Activated CD8-positive, alpha-beta T cell treated with anti-CD3 and anti-CD28 coated beads, Interleukin-2, amount 10 ng/mL, durations not matched to agents 7 days and 5 days (primary cell): ENCODE measurements around the gene GPR27. TPM values are rescaled to one million over a fixed set of nuclear protein-coding genes. Genes with fewer than 3 reads are reported as not detected.

Source experiments
- ATAC-seq: fragments of 150-1000 bp; cut with Tn5 transposase; one replicate; pipeline ENCODE4 v1.10.0; 2021; ENCODE audit warnings: moderate library complexity
- CTCF ChIA-PET: fragments of 350-600 bp; sonication (Branson Sonifier 250); formaldehyde crosslinking; loops from one replicate; lab custom pipeline; 2021; ENCODE audit warnings: antibody characterized with exemption; lab: Charles Lee
- POLR2A ChIA-PET: fragments of 350-600 bp; sonication (Branson Sonifier 250); formaldehyde crosslinking; loops from one replicate; lab custom pipeline; 2021; ENCODE audit warnings: antibody characterized with exemption; lab: Charles Lee
- DNase-seq: peaks from one replicate; pipeline ENCODE4 v3.0.0-alpha.2; 2020
- H3K27ac Mint-ChIP-seq: one replicate; pipeline ENCODE4 v1.8.0; 2021; ENCODE audit warnings: mild to moderate bottlenecking, mixed read lengths
- H3K27me3 Mint-ChIP-seq: one replicate; pipeline ENCODE4 v1.8.0; 2021; ENCODE audit warnings: low read depth, mixed read lengths
- H3K36me3 Mint-ChIP-seq: one replicate; pipeline ENCODE4 v1.8.0; 2021; ENCODE audit warnings: low read depth, mixed read lengths
- H3K4me1 Mint-ChIP-seq: one replicate; pipeline ENCODE4 v1.8.0; 2021; ENCODE audit warnings: low read depth, mixed read lengths
- H3K4me3 Mint-ChIP-seq: one replicate; pipeline ENCODE4 v1.8.0; 2021; ENCODE audit warnings: mild to moderate bottlenecking, mixed read lengths
- H3K9me3 Mint-ChIP-seq: one replicate; pipeline ENCODE4 v1.8.0; 2022; ENCODE audit warnings: mixed read lengths; ENCODE audit not compliant: insufficient read depth
- total RNA-seq, 2 experiments: library from RNA; stranded (reverse); gene quantifications; one replicate each; pipeline ENCODE4 v1.2.3, GENCODE V29; 2021

Gene GPR27, protein sequence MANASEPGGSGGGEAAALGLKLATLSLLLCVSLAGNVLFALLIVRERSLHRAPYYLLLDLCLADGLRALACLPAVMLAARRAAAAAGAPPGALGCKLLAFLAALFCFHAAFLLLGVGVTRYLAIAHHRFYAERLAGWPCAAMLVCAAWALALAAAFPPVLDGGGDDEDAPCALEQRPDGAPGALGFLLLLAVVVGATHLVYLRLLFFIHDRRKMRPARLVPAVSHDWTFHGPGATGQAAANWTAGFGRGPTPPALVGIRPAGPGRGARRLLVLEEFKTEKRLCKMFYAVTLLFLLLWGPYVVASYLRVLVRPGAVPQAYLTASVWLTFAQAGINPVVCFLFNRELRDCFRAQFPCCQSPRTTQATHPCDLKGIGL
- total RNA-seq, result under 1 TPM; 0.37 to 0.40 TPM

DNA sequence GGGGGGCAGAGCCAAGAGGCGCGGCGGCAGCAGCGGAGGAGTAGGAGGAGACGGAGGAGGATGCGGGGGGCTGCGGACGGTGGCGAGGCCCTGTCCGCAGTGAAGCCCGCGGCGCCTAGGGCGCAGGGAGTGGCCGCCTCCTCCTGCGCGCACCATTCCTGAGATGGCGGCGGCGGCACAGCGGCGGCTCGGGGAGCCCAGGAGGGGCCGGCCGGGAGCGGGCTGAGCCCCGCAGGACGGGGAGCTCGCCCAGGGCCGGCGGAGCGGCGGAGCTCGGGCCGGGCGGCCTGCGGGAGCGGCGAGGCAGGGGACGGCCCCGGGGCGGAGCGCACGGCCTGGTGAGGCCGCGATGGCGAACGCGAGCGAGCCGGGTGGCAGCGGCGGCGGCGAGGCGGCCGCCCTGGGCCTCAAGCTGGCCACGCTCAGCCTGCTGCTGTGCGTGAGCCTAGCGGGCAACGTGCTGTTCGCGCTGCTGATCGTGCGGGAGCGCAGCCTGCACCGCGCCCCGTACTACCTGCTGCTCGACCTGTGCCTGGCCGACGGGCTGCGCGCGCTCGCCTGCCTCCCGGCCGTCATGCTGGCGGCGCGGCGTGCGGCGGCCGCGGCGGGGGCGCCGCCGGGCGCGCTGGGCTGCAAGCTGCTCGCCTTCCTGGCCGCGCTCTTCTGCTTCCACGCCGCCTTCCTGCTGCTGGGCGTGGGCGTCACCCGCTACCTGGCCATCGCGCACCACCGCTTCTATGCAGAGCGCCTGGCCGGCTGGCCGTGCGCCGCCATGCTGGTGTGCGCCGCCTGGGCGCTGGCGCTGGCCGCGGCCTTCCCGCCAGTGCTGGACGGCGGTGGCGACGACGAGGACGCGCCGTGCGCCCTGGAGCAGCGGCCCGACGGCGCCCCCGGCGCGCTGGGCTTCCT is at the start of gene GPR27:
Gene GPR27, plus strand, starts transcription at position 155 of the 909 bp plus-strand sequence. Its CDS starts 195 bp downstream, at position 350.
- DNase-seq (no peak), ATAC-seq (peak; percentile 62)
- Mint-ChIP-seq H3K4me3 (peak within 1 kb of the TSS; percentile 45), H3K27ac (no peak within 1 kb of the TSS), H3K4me1 (no peaks in the 10 kb centered on the region), H3K9me3 (no peaks in the 10 kb centered on the region), H3K36me3 (no peaks in the 10 kb centered on the region), H3K27me3 (peaks cover 52% of the 10 kb centered on the region)
- ChIA-PET POLR2A (no interaction called here), CTCF (no interaction called here)

DNA sequence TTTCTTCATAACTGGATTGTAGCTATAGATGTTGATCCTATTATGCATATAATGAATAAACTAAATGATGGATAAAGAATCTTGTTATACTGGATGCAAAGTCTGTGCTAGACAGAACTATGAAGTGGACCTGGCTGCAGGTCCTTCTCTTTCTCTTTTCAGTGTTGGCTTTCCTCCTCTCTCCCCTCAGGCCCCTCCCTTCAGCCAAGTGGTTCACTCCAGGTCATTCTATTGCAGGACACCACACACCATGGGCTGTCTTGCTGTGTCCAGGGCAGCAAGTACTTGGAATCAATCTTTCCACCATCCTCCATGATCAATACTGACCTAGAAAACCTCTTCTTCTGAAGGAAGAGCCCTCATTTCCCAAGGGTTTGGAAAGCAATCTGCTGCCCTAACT is 48.7 kb upstream of the GPR27 start:
- DNase-seq, result no peak
- Mint-ChIP-seq H3K9me3 (no peaks in the 10 kb centered on the region), H3K4me1 (peaks cover 82% of the 10 kb centered on the region), H3K27ac (no peak overlapping the region), H3K4me3 (no peak overlapping the region), H3K27me3 (no peaks in the 10 kb centered on the region), H3K36me3 (peaks cover 65% of the 10 kb centered on the region)
- ATAC-seq, result no peak
- POLR2A ChIA-PET, result no interaction called here
- CTCF ChIA-PET, result interaction anchor here (0.9 kb wide), 1 partner anchor 170 kb away, joined by 3 read pairs; no protein-coding TSS in a partner anchor

DNA sequence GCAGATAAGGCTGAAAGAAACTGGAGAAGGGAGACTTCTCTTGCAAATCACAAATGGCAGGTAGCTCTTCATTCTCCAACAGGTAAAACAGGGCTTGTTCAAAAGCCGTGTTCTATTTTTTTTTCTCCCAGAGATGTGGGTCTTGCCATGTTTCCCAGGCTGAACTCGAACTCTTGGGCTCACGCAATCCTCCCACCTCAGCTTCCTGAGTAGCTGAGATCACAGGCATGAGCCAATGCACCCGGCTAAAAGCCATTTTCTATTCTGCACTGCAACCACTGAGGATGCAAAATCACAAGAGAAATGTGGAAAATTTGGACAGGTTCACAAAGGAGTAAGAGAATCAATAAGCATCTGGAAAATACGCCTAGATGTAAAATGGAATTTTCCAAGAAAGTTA is 48.0 kb upstream of the GPR27 start:
- POLR2A ChIA-PET, result no interaction called here
- no peak for ATAC-seq
- peaks cover 88% of the 10 kb centered on the region for H3K4me1 Mint-ChIP-seq
- DNase-seq, result no peak
- CTCF ChIA-PET, result no interaction called here
- H3K27me3 Mint-ChIP-seq, result no peaks in the 10 kb centered on the region
- peak overlapping the region; percentile 16 for H3K27ac Mint-ChIP-seq
- H3K4me3 Mint-ChIP-seq, result no peak overlapping the region
- H3K9me3 Mint-ChIP-seq, result no peaks in the 10 kb centered on the region
- peaks cover 67% of the 10 kb centered on the region for H3K36me3 Mint-ChIP-seq

DNA sequence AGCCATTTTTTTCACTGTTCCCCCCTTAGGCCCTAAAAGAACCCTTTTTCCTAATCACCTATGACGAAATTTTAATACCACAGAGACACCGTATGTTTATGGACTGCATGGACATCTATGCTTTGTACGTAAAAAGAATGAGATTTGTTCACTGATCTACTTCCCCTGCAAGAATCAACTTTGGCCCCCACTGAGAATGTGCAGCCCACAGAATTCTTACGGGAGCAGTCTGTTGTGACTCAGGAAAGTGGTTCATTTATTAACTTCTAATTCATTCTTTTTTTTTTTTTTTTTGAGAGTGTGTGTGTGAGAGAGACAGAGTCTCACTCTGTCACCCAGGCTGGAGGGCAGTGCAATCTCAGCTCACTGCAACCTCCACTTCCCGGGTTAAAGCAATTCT is 46.1 kb upstream of the GPR27 start:
- ChIA-PET CTCF (interaction anchor here (1.6 kb wide), 1 partner anchor 23 kb away, joined by 6 read pairs; no protein-coding TSS in a partner anchor), POLR2A (no interaction called here)
- ATAC-seq (no peak), DNase-seq (no peak)
- no peak overlapping the region for H3K4me3 Mint-ChIP-seq
- peaks cover 53% of the 10 kb centered on the region for H3K36me3 Mint-ChIP-seq
- peaks cover 86% of the 10 kb centered on the region for H3K4me1 Mint-ChIP-seq
- no peaks in the 10 kb centered on the region for H3K9me3 Mint-ChIP-seq
- H3K27ac Mint-ChIP-seq, result no peak overlapping the region
- H3K27me3 Mint-ChIP-seq, result no peaks in the 10 kb centered on the region

DNA sequence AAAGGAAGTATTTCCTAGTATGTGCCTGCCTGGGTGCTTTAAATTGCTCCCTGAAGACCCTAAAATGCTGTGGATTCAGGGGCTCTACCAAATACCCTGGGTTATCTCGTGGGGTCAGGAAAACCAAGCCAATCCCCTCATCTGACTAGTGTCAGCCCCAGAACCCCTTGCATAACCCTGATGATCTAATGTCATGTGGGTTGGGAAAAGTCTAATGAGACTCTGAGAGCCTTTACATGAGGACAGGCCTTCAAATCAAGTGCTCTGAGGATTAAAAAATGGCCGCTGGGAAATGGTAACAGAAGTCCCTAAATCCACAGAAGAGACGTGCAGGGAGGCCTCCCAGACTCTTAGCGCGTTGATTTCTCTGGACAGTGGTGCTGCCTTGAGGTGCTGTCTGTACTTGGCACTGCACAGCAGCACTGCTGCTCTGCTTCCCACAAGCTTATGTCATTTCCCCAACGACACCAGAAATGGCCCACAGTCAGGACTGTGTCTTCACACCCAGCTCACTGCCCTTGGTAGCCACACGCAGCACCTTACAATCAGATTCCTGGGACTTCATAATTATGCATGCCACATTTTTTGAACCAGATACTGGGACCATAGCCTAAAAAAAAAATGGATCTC is 45.1 kb upstream of the GPR27 start:
- Mint-ChIP-seq H3K36me3 (peaks cover 49% of the 10 kb centered on the region), H3K27ac (peak overlapping the region; percentile 54), H3K9me3 (no peaks in the 10 kb centered on the region), H3K4me1 (peaks cover 82% of the 10 kb centered on the region), H3K27me3 (no peaks in the 10 kb centered on the region), H3K4me3 (no peak overlapping the region)
- POLR2A ChIA-PET, result interaction anchor here (0.7 kb wide), 1 partner anchor 19 kb away, joined by 6 read pairs; no protein-coding TSS in a partner anchor
- CTCF ChIA-PET, result interaction anchor here (1.2 to 3.9 kb wide), 3 partner anchors 14 to 150 kb away, joined by 7 to 28 read pairs (median 17); no protein-coding TSS in a partner anchor
- peak; percentile 34 for ATAC-seq
- no peak for DNase-seq

DNA sequence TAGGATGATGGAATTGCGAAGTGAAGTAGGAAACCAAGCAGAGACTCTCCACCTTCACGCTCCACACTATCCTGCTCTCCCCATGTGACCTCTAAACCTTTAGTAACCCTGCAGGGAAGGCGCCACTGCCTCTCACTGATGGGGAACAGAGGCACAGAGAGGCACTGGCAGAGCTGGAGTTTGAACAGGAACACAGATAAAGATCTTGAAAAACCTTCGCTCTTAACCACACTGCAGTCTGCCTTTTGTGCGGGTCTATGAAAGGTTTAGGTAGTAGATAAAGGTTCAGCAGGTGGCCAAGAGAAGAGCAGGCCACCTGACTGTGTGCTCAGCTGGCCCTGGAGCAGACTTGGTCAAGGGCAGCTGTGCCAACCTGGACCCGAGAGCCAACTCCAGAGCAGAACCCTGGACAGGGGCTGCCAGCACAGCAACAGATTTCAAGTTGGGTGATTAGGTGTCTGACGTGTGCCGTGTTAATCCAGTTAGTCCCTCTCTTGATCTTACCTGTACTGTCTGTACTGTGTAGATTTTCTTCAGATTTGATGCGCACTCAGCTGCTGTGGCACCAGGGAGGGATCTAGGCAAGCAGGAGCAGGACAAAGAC is 43.6 kb upstream of the GPR27 start:
- Mint-ChIP-seq H3K27ac (peak overlapping the region; percentile 53), H3K4me3 (no peak overlapping the region), H3K36me3 (peaks cover 38% of the 10 kb centered on the region), H3K9me3 (no peaks in the 10 kb centered on the region), H3K27me3 (no peaks in the 10 kb centered on the region), H3K4me1 (peaks cover 75% of the 10 kb centered on the region)
- ChIA-PET POLR2A (no interaction called here), CTCF (interaction anchor here (1.1 to 5.2 kb wide), 7 partner anchors 10 to 1112 kb away, joined by 3 to 70 read pairs (median 17); no protein-coding TSS in a partner anchor)
- ATAC-seq (peak; percentile 62), DNase-seq (no peak)

DNA sequence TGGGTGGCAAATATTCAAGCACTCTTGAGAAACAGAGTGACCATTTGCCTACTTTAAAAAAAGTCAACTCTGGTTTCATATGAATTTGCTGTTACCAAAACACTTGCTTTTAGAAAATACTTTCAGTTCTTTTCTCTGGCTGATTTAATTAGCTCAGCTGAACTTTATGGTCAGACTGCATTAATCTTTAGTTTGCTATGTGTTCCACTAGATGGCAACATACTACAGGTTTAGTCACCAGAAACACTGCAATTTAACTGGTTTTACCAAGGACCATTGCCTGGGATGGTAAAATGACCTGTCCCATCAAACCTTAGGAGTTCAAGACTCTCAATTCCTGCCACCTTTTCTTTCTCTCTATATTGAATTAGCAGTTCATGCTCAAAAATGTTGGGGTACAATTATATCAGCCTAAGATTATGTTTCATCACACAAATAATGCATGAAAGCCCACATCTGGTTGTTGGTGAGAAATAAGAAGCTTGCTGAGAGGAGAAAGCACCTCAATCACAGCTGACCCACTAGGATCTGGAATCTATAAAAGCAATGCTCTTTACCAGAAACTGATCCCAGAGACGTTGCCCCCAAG is 42.7 kb upstream of the GPR27 start:
- Mint-ChIP-seq H3K9me3 (no peaks in the 10 kb centered on the region), H3K4me1 (peaks cover 69% of the 10 kb centered on the region), H3K27ac (no peak overlapping the region), H3K36me3 (peaks cover 31% of the 10 kb centered on the region), H3K4me3 (no peak overlapping the region), H3K27me3 (no peaks in the 10 kb centered on the region)
- ChIA-PET CTCF (interaction anchor here (0.6 to 5.2 kb wide), 27 partner anchors 9 to 1140 kb away, joined by 3 to 70 read pairs (median 4); partner anchors contain the start of gene EIF4E3), POLR2A (no interaction called here)
- DNase-seq (no peak), ATAC-seq (peak; percentile 67)

DNA sequence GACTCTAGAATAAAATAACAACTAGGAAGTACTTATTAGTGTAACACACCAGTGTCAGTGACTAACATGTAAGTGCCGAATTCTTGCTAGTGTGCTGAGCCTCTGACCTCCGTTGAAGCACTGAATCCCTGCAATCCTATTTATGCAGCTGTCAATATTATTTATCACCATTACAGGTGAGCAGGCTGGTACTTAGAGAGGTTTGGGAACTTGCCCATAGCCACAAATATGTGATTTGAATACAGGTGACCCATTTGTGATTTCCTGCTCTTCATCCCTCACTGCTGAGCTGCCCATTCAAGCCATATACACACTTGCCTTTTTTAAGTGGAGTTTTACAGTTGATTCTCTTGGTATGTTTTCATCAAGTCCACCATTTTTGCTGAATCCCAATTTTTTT is 40.6 kb upstream of the GPR27 start:
- ChIA-PET POLR2A (interaction anchor here (0.7 kb wide), 1 partner anchor 147 kb away, joined by 4 read pairs; no protein-coding TSS in a partner anchor), CTCF (interaction anchor here (1.3 to 5.2 kb wide), 4 partner anchors 9 to 146 kb away, joined by 3 to 70 read pairs (median 26); no protein-coding TSS in a partner anchor)
- DNase-seq, result no peak
- Mint-ChIP-seq H3K27ac (no peak overlapping the region), H3K4me3 (no peak overlapping the region), H3K27me3 (no peaks in the 10 kb centered on the region), H3K4me1 (peaks cover 70% of the 10 kb centered on the region), H3K36me3 (peaks cover 28% of the 10 kb centered on the region), H3K9me3 (no peaks in the 10 kb centered on the region)
- ATAC-seq, result no peak

DNA sequence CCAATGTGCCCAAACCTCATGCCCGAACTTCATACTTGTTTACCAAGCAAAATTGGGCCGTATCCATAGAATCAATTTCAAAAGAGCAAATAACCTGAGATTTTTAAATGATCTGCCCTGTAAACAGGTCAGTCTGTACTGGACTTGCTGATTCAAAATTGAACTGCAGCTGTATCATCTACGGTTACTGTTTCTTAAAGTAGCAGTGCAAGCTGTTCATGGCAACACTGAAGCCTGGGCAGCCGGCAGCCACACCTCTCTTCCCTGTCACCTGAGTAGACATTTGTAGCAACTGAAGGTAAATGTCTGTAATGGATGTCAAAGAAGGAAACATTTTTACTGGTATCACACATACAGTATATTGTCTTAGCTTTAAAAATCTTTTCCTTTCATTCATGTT is 39.1 kb upstream of the GPR27 start:
- ChIA-PET CTCF (interaction anchor here (1.2 to 5.2 kb wide), 4 partner anchors 14 to 144 kb away, joined by 3 to 70 read pairs (median 4); no protein-coding TSS in a partner anchor), POLR2A (no interaction called here)
- Mint-ChIP-seq H3K9me3 (no peaks in the 10 kb centered on the region), H3K27me3 (no peaks in the 10 kb centered on the region), H3K4me1 (peaks cover 70% of the 10 kb centered on the region), H3K27ac (no peak overlapping the region), H3K4me3 (no peak overlapping the region), H3K36me3 (peaks cover 29% of the 10 kb centered on the region)
- DNase-seq (no peak), ATAC-seq (no peak)

DNA sequence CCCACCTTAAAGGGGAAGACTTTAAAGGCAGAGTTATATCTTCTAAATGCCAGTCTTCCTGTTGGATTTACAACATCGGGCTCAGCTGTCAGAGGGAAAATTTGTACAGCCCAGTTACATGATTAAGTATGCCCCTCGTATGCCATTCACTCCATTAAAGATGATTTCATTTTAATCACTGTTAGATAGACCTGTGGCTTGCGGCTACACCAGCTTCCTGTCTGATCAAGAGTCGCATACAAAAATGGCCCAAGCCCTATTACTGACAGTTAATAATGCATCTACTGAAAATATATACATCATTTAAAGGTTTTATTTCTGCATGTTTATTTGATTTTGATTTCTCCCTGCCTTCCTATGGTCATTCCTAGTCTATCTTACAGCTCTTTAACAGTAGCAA is 35.6 kb upstream of the GPR27 start:
- H3K4me1 Mint-ChIP-seq, result peaks cover 71% of the 10 kb centered on the region
- no peak overlapping the region for H3K4me3 Mint-ChIP-seq
- DNase-seq, result peak; percentile 68
- H3K27ac Mint-ChIP-seq, result peak overlapping the region; percentile 76
- H3K9me3 Mint-ChIP-seq, result no peaks in the 10 kb centered on the region
- peaks cover 42% of the 10 kb centered on the region for H3K36me3 Mint-ChIP-seq
- H3K27me3 Mint-ChIP-seq, result no peaks in the 10 kb centered on the region
- peak; percentile 57 for ATAC-seq
- ChIA-PET POLR2A (no interaction called here), CTCF (interaction anchor here (4.0 kb wide), 1 partner anchor 11 kb away, joined by 31 read pairs; no protein-coding TSS in a partner anchor)
